Globus pallidus (tissue), 1 donor: ENCODE results near the gene PIK3C2A.

Source experiments
- DNase-seq: peaks from one replicate; pipeline ENCODE4 v3.0.0-alpha.2; 2015; ENCODE audit warnings: low spot score

Gene PIK3C2A

DNA sequence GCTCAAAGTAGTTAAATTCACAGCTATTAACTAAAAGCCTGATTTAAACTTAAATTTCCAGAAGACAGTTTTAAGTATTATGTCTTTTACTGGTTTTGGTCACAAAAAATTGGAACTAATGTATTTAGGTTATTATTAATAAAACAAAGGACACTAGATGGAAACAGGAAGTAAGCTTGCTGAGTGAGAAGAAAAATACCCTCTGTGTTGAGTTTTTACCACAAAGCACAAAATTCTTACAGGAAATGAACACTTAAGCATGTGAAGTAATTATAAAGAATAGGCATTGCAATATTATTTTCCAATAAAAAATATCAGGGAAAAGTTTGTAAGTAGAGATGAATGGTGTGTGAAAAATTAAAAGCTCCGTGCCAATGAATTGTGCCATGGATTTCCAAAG, 46.3 kb downstream of the PIK3C2A start:
- no peak for DNase-seq

DNA sequence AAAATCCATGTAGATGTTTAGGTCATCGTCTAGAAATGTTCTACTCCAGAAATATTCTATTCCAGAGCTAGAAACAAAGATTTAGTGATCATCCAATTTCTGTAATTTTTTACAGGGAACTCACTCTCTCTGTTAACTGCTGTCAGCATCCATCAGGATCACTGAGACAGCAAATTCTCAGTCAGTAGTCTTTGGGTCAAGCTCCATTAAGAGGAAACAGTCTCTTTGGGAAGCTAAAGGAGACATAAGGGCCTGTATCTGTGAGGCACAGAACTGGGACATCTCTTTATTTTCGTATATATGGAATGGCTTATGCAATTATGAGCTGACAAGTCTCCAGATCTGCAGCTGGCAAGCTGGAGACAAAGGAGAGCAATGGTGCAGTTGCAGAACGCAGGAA, 48.3 kb downstream of the PIK3C2A start:
- DNase-seq, result no peak
